Activated T-cell treated with anti-CD3 and anti-CD28 coated beads, Interleukin-2, amount 50 U/mL, for 24 hours (primary cell): ENCODE data around the gene WFDC12.
"Not testable (repeated sequence)": the region's sequence is repeated elsewhere in the genome, so short reads cannot be mapped to it uniquely, and the experiment has no call there.

Experiments
- DNase-seq: peaks from one replicate; pipeline ENCODE4 v3.0.0-alpha.2; 2020
- H3K27ac Mint-ChIP-seq: 2 replicates; pipeline ENCODE4 v1.8.0; 2020; ENCODE audit warnings: mild to moderate bottlenecking, mixed read lengths
- H3K27me3 Mint-ChIP-seq: 2 replicates; pipeline ENCODE4 v1.8.0; 2020; ENCODE audit warnings: mixed read lengths
- H3K36me3 Mint-ChIP-seq: 2 replicates; pipeline ENCODE4 v1.8.0; 2020; ENCODE audit warnings: low read depth, mixed read lengths
- H3K4me1 Mint-ChIP-seq: 2 replicates; pipeline ENCODE4 v1.8.0; 2020; ENCODE audit warnings: low read depth, mixed read lengths
- H3K4me3 Mint-ChIP-seq: 2 replicates; pipeline ENCODE4 v1.8.0; 2020; ENCODE audit warnings: mild to moderate bottlenecking, moderate library complexity, mixed read lengths
- H3K9me3 Mint-ChIP-seq: 2 replicates; pipeline ENCODE4 v1.8.0; 2020; ENCODE audit warnings: mixed read lengths

Gene WFDC12, protein sequence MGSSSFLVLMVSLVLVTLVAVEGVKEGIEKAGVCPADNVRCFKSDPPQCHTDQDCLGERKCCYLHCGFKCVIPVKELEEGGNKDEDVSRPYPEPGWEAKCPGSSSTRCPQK

DNA sequence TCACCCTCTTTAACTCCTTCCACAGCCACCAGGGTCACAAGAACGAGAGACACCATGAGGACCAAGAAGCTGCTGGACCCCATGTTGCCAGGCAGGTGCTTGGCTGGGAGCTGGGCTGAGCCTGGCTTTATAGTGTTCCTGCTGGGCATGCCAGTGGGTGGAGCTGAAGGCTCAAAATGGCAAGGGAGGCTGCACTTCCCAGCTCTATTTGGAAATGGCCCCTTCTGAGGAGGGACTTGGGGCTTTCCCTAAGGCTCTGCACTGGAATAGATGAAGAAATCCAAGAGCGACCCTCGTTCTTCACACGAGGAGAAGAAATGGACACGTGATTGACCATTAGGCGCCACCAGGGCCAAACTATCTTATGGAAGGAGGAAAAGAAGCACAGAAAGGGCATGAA is at the start of gene WFDC12:
TSS of gene WFDC12 (minus strand) at position 101 of the 400 bp plus-strand sequence. CDS start at position 83, 18 bp downstream.
- no peaks in the 10 kb centered on the region for H3K4me1 Mint-ChIP-seq
- peaks cover 22% of the 10 kb centered on the region for H3K27me3 Mint-ChIP-seq

DNA sequence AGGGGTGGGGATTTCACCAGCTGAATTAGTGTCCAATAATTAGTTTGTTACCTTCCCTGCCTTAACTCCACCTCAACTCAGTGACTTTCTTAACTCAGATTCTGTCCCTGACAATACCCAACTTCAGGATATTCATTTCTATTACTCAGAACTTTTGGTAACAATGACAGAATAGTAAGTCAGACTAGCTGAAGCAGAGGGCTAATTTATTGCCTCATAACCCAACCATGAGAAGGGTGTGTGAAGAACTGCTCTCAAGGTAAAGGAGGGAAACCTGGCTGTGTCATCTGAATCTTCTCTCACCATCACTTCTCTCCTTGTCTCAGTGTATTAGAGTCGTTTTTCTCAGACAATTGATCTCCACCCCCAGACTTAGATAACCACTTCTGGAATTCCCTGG is 49.3 kb upstream of the WFDC12 start:
- Mint-ChIP-seq H3K27ac (no peak overlapping the region), H3K36me3 (no peaks in the 10 kb centered on the region), H3K9me3 (peaks cover 4% of the 10 kb centered on the region), H3K27me3 (peaks cover 41% of the 10 kb centered on the region), H3K4me1 (no peaks in the 10 kb centered on the region), H3K4me3 (no peak overlapping the region)
- DNase-seq = no peak

More for the DNA sequence above, at the start of gene WFDC12:
- no peak for DNase-seq
- H3K4me3 Mint-ChIP-seq = no peak within 1 kb of the TSS
- no peak within 1 kb of the TSS for H3K27ac Mint-ChIP-seq
- H3K9me3 Mint-ChIP-seq = no peaks in the 10 kb centered on the region
- no peaks in the 10 kb centered on the region for H3K36me3 Mint-ChIP-seq

DNA sequence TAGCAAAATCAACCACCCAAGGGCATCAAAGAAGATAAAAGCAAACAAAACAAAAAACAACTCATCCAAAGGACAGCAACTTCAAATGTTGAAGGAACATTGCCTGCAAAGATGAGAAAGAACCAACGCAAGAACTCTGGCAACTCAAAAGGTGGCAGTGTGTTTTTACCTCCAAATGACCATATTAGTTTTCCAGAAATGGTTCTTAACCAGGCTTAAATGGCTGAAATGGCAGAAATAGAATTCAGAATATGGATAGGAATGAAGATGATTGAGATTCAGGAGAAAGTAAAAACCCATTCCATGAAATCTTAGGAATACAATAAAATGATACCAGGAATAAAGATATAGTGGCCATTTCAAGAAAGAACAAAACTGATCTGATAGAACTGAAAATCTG is 40.6 kb upstream of the WFDC12 start:
- no peak for DNase-seq
- H3K36me3 Mint-ChIP-seq = no peaks in the 10 kb centered on the region
- H3K27me3 Mint-ChIP-seq = peaks cover 71% of the 10 kb centered on the region
- H3K4me3 Mint-ChIP-seq = no peak overlapping the region
- no peaks in the 10 kb centered on the region for H3K4me1 Mint-ChIP-seq
- peaks cover 15% of the 10 kb centered on the region for H3K9me3 Mint-ChIP-seq
- no peak overlapping the region for H3K27ac Mint-ChIP-seq

DNA sequence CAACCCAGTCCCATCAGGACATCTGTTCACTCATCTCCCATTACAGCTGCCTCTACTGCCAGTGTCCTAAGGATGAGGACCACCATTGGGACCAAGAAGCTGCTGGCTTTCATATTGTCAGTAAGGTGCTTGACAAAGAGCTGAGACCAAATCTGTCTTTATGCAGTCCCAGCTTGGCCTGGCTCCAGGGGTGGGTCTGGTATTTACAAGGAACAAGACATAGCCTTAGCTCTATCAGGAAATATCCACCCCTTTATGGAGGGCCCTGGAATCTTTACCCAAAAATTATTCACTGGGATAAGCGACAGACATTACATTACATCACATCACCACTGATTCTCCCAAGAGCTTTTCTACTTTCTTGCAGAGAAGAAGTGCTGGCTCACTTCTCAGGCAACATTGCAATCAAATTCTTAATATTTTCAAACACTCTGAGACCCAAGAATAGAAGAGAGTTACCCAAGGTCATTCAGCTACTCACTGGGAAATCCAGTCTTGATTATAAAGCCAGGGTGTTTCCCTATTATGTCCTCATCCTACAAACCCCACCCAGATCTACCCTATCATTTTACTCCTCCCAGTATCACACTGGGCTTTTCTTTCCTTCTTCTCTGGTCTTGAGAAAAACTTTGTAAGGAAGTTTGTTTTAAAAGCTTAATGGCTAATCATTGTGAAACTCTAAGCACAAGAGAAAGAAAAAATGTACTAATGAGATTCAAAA is 39.0 kb upstream of the WFDC12 start:
- no peak overlapping the region for H3K27ac Mint-ChIP-seq
- no peak overlapping the region for H3K4me3 Mint-ChIP-seq
- no peak for DNase-seq
- no peaks in the 10 kb centered on the region for H3K4me1 Mint-ChIP-seq
- peaks cover 63% of the 10 kb centered on the region for H3K27me3 Mint-ChIP-seq
- H3K9me3 Mint-ChIP-seq = peaks cover 26% of the 10 kb centered on the region
- H3K36me3 Mint-ChIP-seq = no peaks in the 10 kb centered on the region

DNA sequence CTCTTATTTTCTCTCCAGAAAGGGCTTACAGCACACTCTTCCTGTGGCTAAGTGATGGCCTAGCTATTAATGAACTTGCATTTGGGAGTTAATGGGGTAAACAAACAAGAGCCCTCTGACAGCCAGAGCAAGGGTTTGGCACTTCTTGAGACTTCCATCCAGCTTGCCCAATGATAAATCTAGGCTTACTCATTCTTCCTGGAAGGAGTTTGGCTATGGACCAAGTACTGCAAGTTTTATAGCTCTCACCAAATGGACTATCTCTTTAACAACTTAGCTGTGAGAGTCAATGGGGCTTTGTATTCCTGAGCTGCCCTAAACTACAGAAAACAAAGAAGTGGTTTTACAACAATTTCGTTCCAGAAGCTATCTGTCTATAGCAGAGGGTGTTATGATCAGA is 33.7 kb upstream of the WFDC12 start:
- H3K27me3 Mint-ChIP-seq = peaks cover 64% of the 10 kb centered on the region
- H3K9me3 Mint-ChIP-seq = peaks cover 26% of the 10 kb centered on the region
- no peak overlapping the region for H3K4me3 Mint-ChIP-seq
- no peak for DNase-seq
- no peak overlapping the region for H3K27ac Mint-ChIP-seq
- H3K4me1 Mint-ChIP-seq = no peaks in the 10 kb centered on the region
- H3K36me3 Mint-ChIP-seq = no peaks in the 10 kb centered on the region

DNA sequence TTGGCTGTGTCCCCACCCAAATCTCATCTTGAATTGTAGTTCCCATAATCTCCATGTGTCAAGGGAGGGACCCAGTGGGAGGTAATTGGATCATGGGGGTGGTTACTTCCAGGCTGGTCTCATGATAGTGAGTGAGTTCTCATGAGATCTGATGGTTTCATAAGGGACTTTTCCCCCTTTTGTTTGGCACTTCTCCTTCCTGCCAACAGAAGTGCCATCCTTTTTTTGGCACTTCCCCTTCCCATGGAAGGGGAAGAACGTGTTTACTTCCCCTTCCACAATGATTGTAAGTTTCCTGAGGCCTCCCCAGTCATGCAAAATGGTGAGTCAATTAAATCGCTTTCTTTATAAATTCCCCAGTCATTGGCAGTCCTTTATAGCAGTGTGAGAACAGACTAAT is 32.4 kb upstream of the WFDC12 start:
- peaks cover 19% of the 10 kb centered on the region for H3K9me3 Mint-ChIP-seq
- DNase-seq = no peak
- peaks cover 55% of the 10 kb centered on the region for H3K27me3 Mint-ChIP-seq
- H3K27ac Mint-ChIP-seq = no peak overlapping the region
- H3K4me3 Mint-ChIP-seq = no peak overlapping the region
- H3K36me3 Mint-ChIP-seq = no peaks in the 10 kb centered on the region
- H3K4me1 Mint-ChIP-seq = no peaks in the 10 kb centered on the region

DNA sequence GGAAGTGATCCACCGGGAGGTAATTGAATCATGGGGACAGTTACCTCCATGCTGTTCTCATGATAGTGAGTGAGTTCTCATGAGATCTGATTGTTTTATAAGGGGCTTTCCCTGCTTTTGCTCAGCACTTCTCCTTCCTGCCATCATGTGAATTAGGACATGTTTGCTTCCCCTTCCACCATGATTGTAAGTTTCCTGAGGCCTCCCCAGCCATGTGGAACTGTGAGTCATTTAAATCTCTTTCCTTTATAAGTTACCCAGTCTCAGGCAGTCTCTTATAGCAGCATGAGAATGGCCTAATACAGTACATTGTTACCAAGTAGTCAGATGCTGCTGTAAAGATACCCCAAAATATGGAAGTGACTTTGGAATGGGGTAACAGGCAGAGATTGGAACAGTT is 30.5 kb upstream of the WFDC12 start:
- not testable (repeated sequence) for DNase-seq, H3K27ac Mint-ChIP-seq, H3K4me1 Mint-ChIP-seq, H3K4me3 Mint-ChIP-seq, H3K36me3 Mint-ChIP-seq
- peaks cover 18% of the 10 kb centered on the region for H3K9me3 Mint-ChIP-seq
- H3K27me3 Mint-ChIP-seq = peaks cover 49% of the 10 kb centered on the region

DNA sequence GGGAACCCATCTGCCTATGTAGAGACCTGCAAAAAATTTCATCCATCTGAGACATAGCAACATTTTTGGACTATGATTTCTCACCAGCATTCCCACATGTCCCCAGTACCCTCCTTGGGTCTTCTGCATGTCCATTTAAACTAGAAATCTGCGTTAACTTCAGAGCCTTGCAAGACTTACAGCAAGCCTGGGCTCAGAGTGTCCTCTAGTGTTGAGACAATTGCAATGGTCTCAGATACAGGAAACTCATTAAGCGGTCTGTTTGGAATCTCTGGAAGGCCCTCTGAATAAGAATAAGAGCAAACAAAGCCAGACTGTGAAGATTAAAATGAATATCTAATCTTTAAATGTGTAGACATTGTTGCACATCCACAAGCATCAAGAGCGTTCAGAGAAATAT is 29.9 kb upstream of the WFDC12 start:
- Mint-ChIP-seq H3K9me3 (peaks cover 16% of the 10 kb centered on the region), H3K27ac (no peak overlapping the region), H3K27me3 (peaks cover 54% of the 10 kb centered on the region), H3K4me1 (no peaks in the 10 kb centered on the region), H3K36me3 (no peaks in the 10 kb centered on the region), H3K4me3 (no peak overlapping the region)
- DNase-seq = no peak

DNA sequence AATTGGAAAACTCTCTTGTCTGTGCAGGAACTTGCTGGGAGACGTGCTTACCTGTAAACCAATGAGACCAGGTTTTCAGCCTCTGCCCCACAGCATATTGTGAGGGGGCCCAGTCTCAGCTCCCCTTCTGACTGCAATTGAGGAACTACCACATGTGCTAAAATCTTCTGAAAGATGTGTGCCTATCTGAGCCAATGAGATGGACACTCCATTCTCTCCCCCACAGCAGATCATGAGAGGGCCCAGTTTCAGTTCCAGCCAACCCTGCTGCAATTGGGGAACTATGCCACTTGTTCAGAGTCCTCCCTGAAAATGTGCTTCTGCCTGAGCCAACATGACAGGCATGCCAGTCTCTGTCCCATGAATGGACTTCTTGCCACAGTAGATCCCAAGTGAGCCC is 29.5 kb upstream of the WFDC12 start:
- no peak overlapping the region for H3K4me3 Mint-ChIP-seq
- DNase-seq = no peak
- H3K36me3 Mint-ChIP-seq = no peaks in the 10 kb centered on the region
- H3K4me1 Mint-ChIP-seq = no peaks in the 10 kb centered on the region
- no peak overlapping the region for H3K27ac Mint-ChIP-seq
- peaks cover 56% of the 10 kb centered on the region for H3K27me3 Mint-ChIP-seq
- H3K9me3 Mint-ChIP-seq = peaks cover 12% of the 10 kb centered on the region

DNA sequence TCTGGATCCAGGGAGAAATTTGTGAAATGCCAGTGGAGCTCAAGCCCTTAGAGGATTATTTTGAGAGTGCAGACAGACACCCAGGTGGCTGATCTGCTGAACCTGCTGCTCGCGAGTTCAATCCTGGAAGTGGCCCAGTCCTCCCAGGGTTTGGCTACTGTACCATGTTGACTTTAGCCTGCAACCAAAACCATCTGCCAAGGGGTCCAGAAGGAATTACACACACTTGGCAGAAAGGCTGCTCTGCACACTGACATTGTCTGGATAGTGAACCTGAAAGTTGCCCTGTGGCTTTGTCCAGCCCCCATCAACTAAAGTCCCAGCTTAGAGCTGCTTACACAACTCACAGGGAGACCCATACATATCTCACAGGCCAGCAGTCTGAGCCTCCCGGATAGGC is 28.9 kb upstream of the WFDC12 start:
- no peaks in the 10 kb centered on the region for H3K4me1 Mint-ChIP-seq
- H3K36me3 Mint-ChIP-seq = no peaks in the 10 kb centered on the region
- H3K9me3 Mint-ChIP-seq = peaks cover 6% of the 10 kb centered on the region
- no peak for DNase-seq
- H3K4me3 Mint-ChIP-seq = no peak overlapping the region
- H3K27ac Mint-ChIP-seq = no peak overlapping the region
- H3K27me3 Mint-ChIP-seq = peaks cover 57% of the 10 kb centered on the region

DNA sequence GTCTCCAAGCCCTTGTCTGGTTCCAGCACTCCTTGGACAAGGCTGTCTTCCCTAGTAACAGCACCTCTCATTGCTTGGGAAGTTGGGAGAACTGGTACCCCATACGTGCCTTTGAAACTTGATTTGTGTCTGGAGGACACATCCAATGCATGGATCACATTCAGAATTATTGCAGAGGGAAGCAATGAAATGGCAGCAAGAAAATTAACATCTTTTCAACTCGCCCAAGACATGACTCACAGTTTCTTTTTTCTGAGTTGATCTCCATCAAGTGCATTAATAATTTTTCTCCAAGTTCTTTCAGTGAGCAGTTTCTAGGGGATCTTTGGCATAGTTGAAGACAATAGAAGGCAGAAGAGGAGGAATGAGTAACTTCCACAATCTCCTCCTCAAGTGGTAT is 28.1 kb upstream of the WFDC12 start:
- Mint-ChIP-seq H3K4me3 (no peak overlapping the region), H3K27me3 (peaks cover 54% of the 10 kb centered on the region), H3K36me3 (no peaks in the 10 kb centered on the region), H3K27ac (no peak overlapping the region), H3K4me1 (no peaks in the 10 kb centered on the region), H3K9me3 (peaks cover 5% of the 10 kb centered on the region)
- no peak for DNase-seq

DNA sequence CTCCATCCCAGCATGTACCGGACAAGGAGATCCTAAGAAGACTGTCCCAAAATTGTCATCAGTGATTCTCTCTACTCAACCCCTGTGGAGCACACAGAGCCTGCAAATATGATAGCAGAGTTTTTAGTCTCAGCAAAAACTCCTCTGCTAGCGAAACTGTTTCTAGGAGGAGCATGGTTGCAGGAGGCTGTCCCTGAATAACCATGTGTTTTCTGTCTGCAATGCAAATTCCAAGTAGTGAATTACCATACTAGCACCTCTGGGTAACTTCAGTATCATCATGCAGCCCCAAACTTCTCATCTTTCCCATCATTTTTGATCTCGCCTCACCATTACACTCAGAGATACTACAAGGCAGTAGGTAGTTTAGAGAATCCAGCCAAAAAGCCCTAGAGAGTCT is 24.8 kb upstream of the WFDC12 start:
- no peak for DNase-seq
- Mint-ChIP-seq H3K9me3 (no peaks in the 10 kb centered on the region), H3K27me3 (peaks cover 42% of the 10 kb centered on the region)

DNA sequence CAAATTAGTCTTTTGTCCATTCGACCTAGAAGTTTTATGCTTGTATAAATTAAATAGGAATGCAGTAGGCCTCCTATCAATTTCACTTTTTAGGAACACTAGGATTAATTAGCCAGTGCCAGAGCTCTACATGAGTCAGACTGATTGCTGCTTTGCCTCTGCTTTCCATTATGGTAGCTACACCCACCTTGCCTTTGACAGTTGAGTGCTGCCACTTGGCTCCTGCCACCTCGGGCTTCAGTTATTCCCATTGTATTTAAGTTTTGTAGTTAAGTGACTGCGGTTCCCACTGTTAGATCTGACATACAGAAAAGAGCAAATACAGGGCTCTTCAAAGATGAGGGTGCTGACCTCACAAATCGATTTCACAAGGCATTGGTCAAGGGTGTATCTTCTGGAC is 16.6 kb upstream of the WFDC12 start:
- DNase-seq = no peak
- H3K4me1 Mint-ChIP-seq = no peaks in the 10 kb centered on the region
- peaks cover 13% of the 10 kb centered on the region for H3K27me3 Mint-ChIP-seq
- no peaks in the 10 kb centered on the region for H3K36me3 Mint-ChIP-seq
- H3K4me3 Mint-ChIP-seq = no peak overlapping the region
- H3K9me3 Mint-ChIP-seq = no peaks in the 10 kb centered on the region
- H3K27ac Mint-ChIP-seq = no peak overlapping the region

More for the DNA sequence above, 24.8 kb upstream of the WFDC12 start:
- no peaks in the 10 kb centered on the region for H3K4me1 Mint-ChIP-seq
- H3K4me3 Mint-ChIP-seq = no peak overlapping the region
- H3K36me3 Mint-ChIP-seq = no peaks in the 10 kb centered on the region
- no peak overlapping the region for H3K27ac Mint-ChIP-seq

DNA sequence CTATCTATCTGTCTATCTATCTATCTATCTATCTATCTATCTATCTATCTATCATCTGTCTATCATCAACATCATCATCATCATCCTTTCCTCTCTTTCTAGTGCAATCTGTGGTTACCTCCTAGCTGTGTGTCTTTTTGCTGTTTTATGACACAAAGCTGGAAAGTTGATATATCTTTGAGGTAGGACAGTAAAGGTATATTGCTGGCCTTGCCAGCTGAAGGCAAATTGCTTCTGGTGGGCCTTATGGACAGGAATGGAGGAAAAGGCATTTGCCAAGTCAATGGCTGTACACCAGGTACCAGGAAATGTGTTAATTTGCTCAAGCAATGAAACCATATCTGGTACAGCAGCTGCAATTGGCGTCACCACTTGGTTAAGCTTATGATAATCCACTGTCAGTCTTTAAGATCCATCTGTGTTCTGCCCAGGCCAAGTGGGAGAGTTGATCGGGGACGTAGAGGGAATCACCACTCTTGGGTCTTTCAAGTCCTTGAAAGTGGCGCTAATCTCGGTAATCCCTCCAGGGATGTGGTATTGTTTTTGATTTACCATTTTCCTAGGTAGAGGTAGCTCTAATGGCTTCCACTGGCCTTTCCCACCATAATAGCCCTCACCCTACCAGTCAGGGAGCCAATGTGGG is 15.6 kb upstream of the WFDC12 start:
- DNase-seq, H3K9me3 Mint-ChIP-seq, H3K4me3 Mint-ChIP-seq, H3K4me1 Mint-ChIP-seq, H3K36me3 Mint-ChIP-seq, H3K27ac Mint-ChIP-seq: not testable (repeated sequence)
- H3K27me3 Mint-ChIP-seq = peaks cover 10% of the 10 kb centered on the region

DNA sequence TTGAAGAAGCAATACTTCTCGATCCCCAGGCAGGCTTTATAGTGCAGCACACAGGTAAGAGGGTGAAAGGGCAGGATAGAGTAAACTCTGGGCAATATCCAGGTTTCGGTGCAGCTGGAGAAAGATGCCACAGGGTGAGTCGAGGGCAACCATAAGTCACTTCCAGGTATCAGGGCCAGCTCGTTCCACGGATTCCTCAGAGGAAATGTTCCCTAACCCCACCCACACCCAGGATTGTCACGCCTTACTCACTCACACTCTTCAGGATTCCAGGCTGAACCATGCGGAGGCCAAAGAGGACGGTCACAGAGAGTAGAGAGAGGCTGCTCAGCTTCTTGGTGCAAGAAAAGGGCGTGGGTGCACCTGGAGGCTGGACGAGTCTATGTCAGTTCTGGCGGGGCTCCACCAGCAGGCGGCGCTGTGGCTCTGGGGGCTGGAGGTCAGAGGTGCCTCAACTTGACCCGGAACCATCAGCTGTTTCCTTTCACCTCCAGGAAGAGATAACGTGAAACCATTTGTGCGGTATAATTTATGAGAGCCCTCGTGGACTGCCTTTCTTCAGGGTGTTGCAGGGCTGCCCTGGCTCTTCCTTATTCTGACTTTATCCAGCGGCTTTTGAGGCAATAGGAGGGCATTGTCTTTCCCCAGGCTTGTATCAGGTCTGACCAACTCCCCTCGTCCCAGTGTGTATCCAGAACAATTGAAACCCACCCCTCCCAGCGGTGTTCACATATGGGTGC is 14.5 kb upstream of the WFDC12 start:
- no peaks in the 10 kb centered on the region for H3K9me3 Mint-ChIP-seq
- no peaks in the 10 kb centered on the region for H3K4me1 Mint-ChIP-seq
- H3K4me3 Mint-ChIP-seq = no peak overlapping the region
- peak; percentile 73 for DNase-seq
- no peaks in the 10 kb centered on the region for H3K36me3 Mint-ChIP-seq
- H3K27me3 Mint-ChIP-seq = peaks cover 11% of the 10 kb centered on the region
- no peak overlapping the region for H3K27ac Mint-ChIP-seq
